NCI-H1105 (cell line): ENCODE measurements around the gene WDR38.

ENCODE experiments used
- DNase-seq: peaks from one replicate; lab custom pipeline; 2025; lab: John Stamatoyannopoulos, UW

Gene WDR38

DNA sequence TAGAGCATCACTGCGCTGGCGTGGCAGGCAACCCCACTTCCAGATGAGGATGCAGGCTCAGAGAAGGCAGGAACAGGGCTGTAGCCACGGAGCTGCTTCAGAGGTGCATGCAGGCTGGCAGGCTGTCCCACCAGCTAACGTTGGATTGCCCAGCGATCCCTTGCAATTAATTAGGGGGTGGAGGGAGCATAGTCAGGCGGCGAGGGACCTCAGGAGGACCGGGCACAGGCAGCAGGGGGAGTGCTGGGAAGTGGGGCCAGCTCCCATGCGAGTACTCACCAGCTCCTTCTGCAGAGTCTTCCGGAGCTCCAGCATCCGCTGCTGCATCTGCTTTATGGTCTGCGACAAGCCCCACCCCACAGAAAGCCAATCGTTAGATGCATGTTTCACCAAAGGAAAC, 29.0 kb downstream of the WDR38 start:
- no peak for DNase-seq

DNA sequence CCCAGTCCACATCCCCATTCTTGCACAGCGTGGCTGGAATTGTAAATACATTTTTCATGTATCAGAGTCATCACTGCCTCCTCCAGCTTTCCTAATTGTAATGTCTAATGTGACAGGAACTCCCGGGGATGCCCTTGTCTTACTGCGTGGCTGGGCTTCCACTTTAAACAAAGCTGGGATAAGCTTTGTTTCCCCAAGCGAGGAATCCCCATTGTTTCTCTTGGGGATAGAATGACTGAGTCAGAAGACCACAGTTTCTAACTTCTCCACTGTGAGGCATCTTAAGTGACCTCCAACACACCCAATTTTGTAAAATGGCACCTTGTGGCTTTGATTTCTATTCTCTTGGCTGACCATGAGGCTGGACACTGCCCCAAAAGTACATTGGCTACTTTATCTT, 31.1 kb downstream of the WDR38 start:
- no peak for DNase-seq

DNA sequence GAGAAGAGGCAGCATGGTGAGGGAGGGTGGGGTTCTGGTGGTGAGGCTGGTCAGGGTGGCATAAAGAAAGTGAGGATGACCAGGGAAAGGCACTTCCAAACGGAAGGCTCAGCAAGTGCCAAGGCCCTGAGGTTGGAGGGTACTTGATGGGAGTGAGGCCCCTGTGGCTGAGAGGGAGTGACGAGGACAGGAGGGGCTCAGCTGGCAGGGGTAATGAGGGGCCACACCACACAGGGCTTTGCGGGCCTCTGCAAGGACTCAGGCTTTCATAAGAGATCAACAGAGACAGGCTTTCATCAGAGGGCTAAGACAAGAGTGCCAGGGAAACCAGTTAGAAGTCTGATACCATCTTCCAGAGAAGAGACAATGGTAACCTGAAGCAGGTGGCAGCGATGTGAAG, 32.3 kb downstream of the WDR38 start:
- no peak for DNase-seq

DNA sequence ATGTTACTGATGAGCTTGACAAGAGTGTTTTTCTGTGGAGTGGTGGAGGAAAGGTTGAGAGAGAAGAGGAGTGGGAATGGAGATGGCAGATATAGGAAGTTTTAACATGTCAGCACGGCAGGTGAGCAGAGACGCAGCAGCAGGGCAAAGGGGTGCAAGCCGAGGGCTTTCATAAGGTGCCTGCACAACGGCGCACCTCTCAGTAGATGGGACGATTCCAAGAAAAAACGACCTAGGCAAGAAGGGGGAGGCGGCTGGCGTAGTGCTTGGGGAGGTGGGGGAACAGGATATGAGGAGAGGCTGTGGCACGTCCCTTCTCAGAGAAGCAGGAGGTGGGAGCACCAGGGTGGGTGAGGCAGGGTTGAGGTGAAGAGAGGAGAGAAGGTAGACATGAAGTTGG, 33.2 kb downstream of the WDR38 start:
- DNase-seq, result no peak

DNA sequence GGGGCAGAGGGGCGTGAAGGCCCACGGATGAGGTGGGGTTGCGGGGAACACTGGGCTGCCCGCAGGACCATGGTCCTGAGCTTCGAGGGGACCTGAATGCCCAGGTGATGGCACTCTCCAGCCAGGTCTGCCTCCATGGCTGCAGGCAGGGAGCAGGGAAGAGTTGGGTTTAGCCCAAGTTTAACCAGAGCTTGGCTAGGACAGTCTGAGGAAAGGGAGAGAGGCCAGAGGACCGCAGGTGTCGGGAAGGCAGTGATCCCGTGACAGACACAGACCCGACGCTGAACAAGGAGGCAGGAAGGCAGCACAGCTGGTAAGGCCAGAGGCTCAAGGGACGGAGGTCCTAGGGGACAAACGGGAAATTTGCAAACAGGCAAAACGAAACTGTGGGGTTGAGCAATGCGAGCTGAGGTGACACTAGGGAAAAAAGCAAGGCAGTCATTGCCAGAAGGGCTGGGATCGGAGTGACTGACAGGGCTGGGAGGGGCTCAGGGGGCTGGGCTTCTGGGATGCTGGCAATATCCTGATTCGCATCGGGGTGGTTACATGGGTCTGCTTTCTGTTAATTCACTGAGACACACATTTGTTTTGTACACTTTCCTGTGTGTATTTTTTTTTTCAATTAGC, 33.7 kb downstream of the WDR38 start:
- DNase-seq, result no peak

DNA sequence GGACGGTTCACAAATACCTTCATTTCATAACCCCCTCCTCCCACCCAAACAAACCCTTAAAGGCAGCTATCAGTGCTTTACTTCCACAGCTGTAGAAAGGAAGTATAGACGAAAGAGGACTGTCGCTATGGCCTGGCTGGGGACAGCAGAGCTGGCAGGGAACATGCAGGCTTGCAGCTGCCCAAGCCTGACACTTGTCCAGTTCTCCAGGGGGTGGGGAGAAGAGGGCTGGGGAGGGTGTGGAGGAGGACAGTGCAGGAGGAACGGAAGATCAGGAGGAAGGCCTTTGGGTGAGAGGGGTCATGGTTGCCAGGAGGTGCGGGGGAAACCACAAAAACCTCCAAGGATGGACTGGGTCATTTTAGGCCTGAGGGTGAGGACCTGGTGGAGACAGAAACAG, 34.6 kb downstream of the WDR38 start:
- DNase-seq, result no peak

DNA sequence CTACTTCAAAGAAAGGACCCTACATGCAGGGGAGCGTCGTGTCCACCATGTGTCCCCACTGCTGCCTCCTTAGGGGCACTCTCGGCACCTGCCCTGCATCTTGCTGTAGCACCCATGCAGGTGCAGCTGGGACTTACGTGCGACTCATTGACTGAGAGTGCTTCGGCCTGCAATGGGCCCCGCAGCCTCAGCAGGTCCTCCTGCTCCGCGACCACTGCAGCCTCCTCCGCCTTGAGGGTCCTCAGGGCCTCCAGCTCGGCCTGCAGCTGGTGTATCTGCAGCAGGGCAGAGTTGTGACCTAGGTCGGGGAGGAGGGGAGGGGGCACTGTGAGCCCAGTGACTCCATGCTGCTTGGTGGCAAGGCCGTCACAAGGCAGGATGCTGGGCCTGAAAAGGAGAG, 35.7 kb downstream of the WDR38 start:
- no peak for DNase-seq

DNA sequence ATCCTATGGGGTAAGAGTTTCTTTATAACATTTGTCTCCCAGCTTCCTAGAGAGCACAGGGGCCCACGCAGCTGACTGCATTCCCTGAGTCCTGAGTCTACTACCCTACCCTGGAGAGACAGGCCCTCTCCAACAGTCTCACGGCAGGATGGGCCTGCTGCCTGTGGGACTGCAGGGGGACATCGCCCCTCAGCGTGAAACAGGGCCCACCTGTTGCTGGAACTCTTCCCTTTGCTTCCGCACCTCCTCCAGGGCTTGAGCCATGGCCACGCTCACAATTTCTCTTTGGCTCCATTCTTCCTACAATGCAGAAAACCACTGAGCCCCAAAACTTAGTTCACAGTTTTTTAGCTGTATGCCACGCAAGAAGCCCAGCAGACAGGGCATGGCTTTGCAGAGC, 36.9 kb downstream of the WDR38 start:
- DNase-seq, result no peak

DNA sequence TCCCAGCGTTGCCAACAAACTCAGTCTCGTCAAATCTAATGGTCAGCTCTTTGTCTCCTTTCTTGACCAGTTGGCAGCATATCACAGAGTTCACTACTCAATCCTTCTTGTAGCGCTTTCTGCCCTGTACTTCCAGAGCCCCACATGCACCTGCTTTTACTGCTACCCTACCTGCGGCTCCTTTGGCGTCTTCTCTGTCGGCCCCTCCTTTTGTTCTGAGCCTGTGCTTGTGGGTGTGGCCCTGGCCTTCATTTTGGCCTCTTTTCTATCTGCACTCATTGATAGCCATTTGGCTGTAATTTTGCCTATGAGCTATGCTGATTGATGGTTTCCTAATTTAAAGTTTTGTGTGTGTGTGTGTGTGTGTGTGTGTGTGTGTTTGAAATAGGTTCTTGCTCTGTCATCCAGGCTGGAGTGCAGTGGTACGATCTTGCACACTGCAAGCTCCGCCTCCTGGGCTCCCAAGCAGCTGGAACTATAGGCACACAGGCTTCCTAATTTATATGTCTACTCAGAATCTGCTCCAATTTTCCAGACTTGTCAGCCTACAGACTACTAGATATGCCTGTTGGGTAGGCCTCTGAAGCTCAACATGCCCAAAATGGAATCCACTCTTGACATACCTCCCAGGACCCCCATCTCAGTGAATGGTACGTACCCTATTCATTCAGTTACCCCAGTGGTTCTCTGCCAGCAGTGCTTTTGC, 40.9 kb downstream of the WDR38 start:
- DNase-seq, result no peak

DNA sequence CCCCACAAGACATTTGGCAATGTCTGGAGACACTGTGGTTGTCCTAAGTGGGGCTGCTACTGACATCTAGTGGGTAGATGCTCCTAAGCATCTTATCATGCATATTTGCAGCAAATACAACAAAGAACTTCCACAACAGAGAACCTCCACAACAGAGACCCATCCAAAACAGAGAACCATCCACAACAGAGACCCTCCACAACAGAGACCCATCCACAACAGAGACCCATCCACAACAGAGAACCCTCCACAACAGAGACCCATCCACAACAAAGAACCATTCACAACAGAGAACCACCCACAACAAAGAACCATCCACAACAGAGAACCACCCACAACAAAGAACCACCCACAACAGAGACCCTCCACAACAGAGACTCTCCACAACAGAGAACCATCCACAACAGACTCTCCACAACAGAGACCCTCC, 41.5 kb downstream of the WDR38 start:
- DNase-seq, result no peak

DNA sequence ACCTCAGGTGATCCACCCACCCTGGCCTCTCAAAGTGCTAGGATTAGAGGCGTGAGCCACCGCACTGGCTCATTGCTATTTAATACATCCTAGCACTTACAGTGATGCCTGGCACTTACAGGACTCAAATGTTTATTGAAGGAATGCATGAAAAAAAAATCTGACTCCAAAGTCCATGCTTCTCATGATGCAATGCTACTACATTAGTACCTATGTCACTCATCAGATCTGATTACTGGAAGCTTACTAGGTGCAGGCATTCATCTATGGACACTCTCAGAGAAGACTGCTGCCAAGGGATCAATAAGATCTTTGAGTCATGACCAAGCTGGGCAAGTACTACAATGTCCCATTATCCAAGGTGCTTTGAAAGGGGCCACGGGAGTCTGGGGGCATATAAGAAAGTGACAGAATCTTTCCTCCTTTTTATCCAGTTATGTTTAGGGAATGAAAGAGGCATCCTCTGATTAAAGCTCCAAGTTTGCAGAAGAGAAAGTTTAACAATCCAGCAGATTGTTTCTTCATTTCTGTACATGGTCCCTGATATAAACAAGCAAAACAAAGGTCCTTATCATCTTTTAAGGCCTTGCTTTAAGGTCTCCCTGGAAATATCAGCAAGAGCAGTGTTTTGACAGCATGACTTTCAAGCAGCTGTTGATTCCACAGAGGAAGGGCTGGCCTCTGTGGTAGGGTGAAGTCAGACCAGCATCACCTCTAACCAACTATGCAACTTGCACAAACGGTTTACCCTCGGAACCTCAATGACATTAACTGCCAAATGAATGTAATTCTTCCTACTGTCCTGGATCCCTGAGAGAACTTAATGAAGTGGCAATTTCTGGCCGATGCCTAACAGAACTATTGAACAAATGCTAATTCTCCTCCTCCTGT, 44.6 kb downstream of the WDR38 start:
- DNase-seq, result no peak

DNA sequence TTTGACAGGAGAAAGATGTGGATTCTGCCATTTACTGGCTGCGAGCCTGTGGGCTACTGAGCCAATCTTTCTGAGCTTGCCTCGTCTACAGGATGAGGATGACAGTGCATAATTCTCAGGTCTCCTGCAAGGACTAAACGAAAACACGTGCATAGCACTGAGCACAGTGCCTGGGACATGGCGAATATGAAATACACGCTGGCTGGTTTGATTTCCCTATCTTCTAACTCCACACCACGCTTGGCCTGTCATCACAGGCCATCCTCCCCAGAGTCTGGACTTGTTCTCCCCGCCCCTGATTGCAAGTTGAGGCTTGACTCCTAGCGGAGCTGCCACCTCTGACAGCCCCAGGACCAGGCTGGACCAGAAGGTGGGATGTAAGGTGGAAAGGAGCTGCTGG, 46.6 kb downstream of the WDR38 start:
- DNase-seq, result no peak

DNA sequence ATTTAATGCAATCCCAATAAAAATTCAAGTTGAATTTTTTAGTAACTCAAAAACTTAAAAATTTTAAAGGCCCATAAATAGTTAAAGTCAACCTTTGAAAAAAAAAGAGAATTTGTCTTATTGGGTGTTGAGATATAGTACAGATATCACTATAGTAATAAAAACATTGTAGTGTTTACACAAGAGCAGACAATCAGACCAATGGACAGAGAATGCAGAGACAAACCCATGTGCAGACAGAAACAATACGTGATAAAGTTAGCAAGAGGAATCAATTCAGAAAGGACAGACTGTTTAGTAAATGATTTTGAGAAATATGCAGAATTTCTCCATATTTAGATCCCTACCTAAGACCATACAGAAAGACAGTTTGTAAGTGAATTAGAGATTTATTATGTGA, 53.7 kb downstream of the WDR38 start:
- DNase-seq, result no peak
